Esophagus (tissue), 2 donors: Measurements from ENCODE around the gene FKBP6. TPM values are rescaled to one million over a fixed set of nuclear protein-coding genes. Genes with fewer than 3 reads are reported as not detected.

Experiments
- H3K27ac ChIP-seq, 2 donors: one replicate each; pipeline ENCODE4 v1.5.1; 2013; ENCODE audit warnings: low read depth in 2 of 2, mild to moderate bottlenecking in 2 of 2, inconsistent platforms in 1 of 2, low read length in 1 of 2, moderate library complexity in 1 of 2
- H3K27me3 ChIP-seq, 2 donors: one replicate each; pipeline ENCODE4 v1.6.1; 2013; ENCODE audit warnings: low read length in 2 of 2, control low read depth in 1 of 2, mild to moderate bottlenecking in 1 of 2; ENCODE audit not compliant: insufficient read depth in 2 of 2, control insufficient read depth in 1 of 2
- H3K36me3 ChIP-seq, 2 donors: one replicate each; pipeline ENCODE4 v1.6.1; 2013; ENCODE audit warnings: low read length in 1 of 2; ENCODE audit not compliant: control insufficient read depth in 2 of 2, insufficient read depth in 2 of 2
- H3K4me1 ChIP-seq, 2 donors: one replicate each; pipeline ENCODE4 v1.6.1; 2013; ENCODE audit warnings: low read length in 1 of 2; ENCODE audit not compliant: control insufficient read depth in 2 of 2, insufficient read depth in 2 of 2
- H3K4me3 ChIP-seq, 2 donors: one replicate each; pipeline ENCODE4 v1.5.1; 2013; ENCODE audit warnings: low read length in 2 of 2, mild to moderate bottlenecking in 2 of 2, low read depth in 1 of 2, moderate library complexity in 1 of 2
- H3K9me3 ChIP-seq, 2 donors: one replicate each; pipeline ENCODE4 v1.6.1; 2013; ENCODE audit warnings: mild to moderate bottlenecking in 2 of 2, low read depth in 1 of 2, low read length in 1 of 2, moderate library complexity in 1 of 2; ENCODE audit not compliant: control insufficient read depth in 2 of 2, insufficient read depth in 1 of 2
- WGBS, 2 donors: extraction: QIAGEN DNeasy Blood & Tissue Kit; methylation state at CpG; one replicate each; pipeline ENCODE4 v1.1.7; 2013; 5-methylcytosine and 5-hydroxymethylcytosine counted together
- polyA plus RNA-seq, 2 donors: library from polyadenylated mRNA; stranded (reverse); fragments of 200-250 nt; gene quantifications; one replicate each; pipeline ENCODE4 v1.2.3, GENCODE V29; 2013
- donor health status: healthy with polysubstance abuse.
- donor health status: Bipolar disorder and iron deficiency.

Gene FKBP6
- polyA plus RNA-seq, 2 donors = not detected

DNA sequence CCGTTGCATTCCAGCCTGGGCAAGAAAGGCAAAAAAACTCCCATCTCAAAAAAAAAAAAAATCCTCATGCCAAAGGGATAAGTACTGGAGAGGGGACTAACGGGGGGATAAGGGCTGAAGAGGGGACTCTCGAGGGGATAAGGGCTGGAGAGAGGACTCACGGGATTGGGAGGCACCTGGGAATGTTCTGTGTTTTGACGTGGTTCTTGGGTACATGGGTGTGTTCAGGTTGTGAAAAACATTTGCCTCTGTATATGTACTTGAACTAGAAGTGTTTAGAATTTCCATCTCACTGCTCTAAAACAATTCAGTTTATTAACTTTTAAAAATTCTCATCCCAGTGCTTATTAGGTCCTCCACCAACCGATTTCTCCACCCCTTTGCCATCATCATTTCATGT, 4.5 kb downstream of the FKBP6 start:
- Histone ChIP-seq H3K4me3 (no peak overlapping the region), H3K4me1 (no peaks in the 10 kb centered on the region), H3K36me3 (no peaks in the 10 kb centered on the region), H3K27ac (no peak overlapping the region), H3K9me3 (no peaks in the 10 kb centered on the region), H3K27me3 (no peaks in the 10 kb centered on the region)
- WGBS, 2 donors = 67 to 74% methylated on average over 6 of the region's 6 CpGs

DNA sequence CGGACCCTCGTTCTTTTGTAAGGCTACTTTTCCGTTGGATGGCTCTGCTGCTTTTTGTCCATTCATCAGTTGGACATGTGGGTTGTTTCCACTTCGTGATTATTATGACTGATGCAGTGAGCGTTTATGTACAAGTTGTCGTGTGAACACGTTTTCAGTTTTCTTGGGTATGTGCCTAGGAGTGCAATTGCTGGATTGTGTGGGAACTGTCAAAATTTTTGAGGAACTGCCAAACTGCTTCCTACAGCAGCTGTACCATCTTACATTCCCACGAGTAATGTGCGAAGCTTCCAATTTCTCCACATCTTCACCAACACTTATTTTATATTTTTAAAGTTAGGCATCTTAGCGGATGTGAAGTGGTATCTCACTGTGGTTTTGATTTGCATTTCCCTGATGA, 10.4 kb downstream of the FKBP6 start:
- H3K9me3 ChIP-seq = no peaks in the 10 kb centered on the region
- 51 to 57% methylated on average over 10 of the region's 10 CpGs for WGBS, 2 donors
- no peaks in the 10 kb centered on the region for H3K36me3 ChIP-seq
- no peaks in the 10 kb centered on the region for H3K4me1 ChIP-seq
- H3K27ac ChIP-seq = no peak overlapping the region
- H3K27me3 ChIP-seq = no peaks in the 10 kb centered on the region
- H3K4me3 ChIP-seq = no peak overlapping the region

DNA sequence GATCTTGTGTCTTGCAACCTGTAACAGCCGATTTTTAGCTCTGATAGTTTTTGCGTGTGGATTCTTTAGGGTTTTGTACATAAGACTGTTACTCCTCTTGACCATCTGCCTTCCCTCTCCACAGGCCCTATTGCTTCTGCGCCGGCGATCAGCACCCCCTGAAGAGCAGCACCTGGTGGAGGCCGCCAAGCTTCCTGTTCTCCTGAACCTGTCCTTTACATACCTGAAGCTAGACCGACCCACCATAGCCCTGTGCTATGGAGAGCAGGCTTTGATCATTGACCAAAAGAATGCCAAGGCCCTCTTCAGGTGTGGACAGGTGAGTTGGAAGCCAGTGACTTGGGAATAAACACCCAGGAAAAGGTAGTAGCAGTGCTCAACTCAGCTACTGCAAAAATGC, 12.6 kb downstream of the FKBP6 start:
- no peaks in the 10 kb centered on the region for H3K4me1 ChIP-seq
- no peak overlapping the region for H3K27ac ChIP-seq
- H3K9me3 ChIP-seq = no peaks in the 10 kb centered on the region
- no peak overlapping the region for H3K4me3 ChIP-seq
- WGBS, 2 donors = 81 to 83% methylated on average over 7 of the region's 7 CpGs
- H3K36me3 ChIP-seq = no peaks in the 10 kb centered on the region
- no peaks in the 10 kb centered on the region for H3K27me3 ChIP-seq

DNA sequence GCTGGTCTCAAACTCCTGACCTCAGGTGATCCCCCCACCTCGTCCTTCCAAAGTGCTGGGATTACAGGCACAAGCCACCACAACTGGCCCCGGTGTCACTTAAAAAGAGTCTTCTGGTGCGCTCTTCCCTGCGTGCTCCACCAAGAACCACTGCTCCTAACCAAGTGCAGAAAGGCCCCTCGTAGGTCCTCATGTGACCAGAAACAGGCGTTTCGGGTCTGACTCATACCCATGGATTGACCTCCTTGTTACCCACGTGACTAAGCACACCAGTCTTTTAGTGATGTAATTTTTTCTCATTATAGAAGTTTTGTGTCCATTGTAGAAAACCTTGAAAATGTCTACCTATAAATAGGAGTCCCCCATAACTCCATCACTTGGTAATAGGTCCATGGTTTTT, 13.9 kb downstream of the FKBP6 start:
- H3K4me1 ChIP-seq = no peaks in the 10 kb centered on the region
- no peak overlapping the region for H3K4me3 ChIP-seq
- H3K27ac ChIP-seq = no peak overlapping the region
- H3K27me3 ChIP-seq = no peaks in the 10 kb centered on the region
- WGBS, 2 donors = 58 to 63% methylated on average over 8 of the region's 8 CpGs
- H3K9me3 ChIP-seq = no peaks in the 10 kb centered on the region
- H3K36me3 ChIP-seq = no peaks in the 10 kb centered on the region

DNA sequence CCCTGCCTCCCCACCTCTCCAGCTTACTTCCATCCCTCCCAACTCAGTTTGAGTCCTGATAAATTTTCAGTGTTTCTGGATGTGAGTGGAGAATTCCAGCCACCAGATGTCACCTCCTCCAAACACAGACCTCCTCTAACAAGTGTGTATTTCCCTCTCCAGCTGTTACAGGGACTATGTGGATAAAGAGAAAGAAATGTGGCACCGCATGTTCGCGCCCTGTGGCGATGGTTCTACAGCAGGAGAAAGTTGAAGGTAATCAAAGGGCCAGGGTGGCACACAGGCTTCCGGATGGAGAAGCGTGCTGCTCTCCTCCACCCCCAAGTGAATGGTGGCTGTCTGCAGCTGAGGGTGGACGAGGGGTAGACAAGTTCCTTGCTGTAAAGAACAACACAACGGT, 14.7 kb downstream of the FKBP6 start:
- WGBS, 2 donors = 43% methylated on average over 8 of the region's 8 CpGs
- no peaks in the 10 kb centered on the region for H3K36me3 ChIP-seq
- no peak overlapping the region for H3K4me3 ChIP-seq

DNA sequence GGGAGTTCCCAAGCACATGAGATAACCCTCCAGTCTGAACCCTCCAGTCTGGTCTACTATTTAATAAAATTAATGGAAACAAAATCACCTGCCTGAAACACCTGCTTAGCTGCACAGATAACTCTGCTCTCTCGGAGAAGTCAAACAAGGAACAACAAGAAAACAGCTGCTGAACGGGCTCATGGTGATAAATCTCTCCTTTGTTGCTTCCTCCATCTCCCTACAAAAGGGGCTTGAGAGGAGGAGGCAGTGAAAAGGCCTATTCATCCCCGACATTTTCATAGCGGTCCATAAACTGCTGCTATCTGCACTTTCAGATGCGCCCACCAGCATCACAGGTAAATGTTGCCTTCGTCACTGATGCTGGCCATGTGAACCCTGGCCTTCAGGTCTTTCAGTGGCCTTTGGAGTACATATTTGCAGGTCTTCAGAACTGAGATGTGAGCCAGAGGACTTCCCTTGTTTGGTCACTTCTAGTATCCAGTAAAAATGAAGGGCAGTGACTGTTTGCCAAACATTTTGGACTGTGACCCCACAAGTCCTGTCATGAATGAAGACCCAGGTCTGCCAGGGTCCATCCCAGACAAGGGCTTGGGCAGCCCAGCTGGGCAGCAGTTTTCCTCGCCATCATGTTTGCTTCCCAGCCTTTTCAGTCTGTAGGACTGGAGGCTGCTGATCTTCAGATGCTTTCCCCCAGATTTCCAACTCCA, 15.9 kb downstream of the FKBP6 start:
- no peak overlapping the region for H3K4me3 ChIP-seq
- no peaks in the 10 kb centered on the region for H3K4me1 ChIP-seq
- H3K27ac ChIP-seq = no peak overlapping the region
- H3K27me3 ChIP-seq = no peaks in the 10 kb centered on the region
- no peaks in the 10 kb centered on the region for H3K36me3 ChIP-seq
- WGBS, 2 donors = 74 to 82% methylated on average over 7 of the region's 7 CpGs
- no peaks in the 10 kb centered on the region for H3K9me3 ChIP-seq

More for the DNA sequence above, 14.7 kb downstream of the FKBP6 start:
- Histone ChIP-seq H3K27ac (no peak overlapping the region), H3K9me3 (no peaks in the 10 kb centered on the region), H3K27me3 (no peaks in the 10 kb centered on the region), H3K4me1 (no peaks in the 10 kb centered on the region)

DNA sequence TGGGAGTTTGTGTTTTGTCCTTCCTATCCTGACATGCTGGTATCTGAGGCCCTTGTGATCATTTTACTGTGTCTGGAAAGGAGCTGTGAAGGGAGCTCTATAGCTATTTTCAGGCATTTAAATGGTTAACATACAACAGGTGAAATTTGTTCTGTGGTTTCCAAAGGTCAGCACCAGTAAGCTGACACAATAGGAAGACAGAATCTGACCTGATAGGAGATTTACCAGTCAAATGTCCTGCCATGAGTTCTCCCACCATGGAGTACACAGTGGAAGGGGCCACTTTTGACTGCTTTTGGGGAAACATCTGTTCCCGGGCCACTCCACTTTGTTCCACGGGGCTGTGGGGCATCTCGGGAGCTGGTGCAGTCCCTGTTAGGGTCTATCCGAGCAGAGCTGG, 17.6 kb downstream of the FKBP6 start:
- Histone ChIP-seq H3K27me3 (no peaks in the 10 kb centered on the region), H3K36me3 (no peaks in the 10 kb centered on the region), H3K4me3 (no peak overlapping the region), H3K4me1 (no peaks in the 10 kb centered on the region), H3K9me3 (no peaks in the 10 kb centered on the region), H3K27ac (no peak overlapping the region)
- WGBS, 2 donors = 51 to 60% methylated on average over 4 of the region's 4 CpGs

DNA sequence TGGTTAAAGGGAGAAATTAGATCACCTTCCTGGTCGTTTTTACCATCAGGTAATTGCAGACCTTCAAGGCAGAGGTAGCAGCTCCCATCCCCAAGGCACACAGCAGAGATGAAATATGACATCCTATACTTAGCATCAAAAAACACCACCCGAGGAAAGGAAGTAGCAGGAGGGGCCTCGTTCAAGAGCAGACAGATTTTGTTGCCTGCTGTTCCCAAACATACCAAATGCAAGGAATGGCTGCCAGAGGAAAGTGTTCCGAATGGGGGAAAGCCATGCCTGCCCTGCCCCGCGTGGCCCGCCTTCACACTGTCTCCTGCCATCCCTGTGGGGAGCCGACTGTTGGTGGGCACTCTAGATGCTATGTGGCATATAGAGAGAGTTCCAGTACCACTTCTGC, 18.0 kb downstream of the FKBP6 start:
- Histone ChIP-seq H3K4me1 (no peaks in the 10 kb centered on the region), H3K9me3 (no peaks in the 10 kb centered on the region), H3K36me3 (no peaks in the 10 kb centered on the region), H3K27me3 (no peaks in the 10 kb centered on the region), H3K4me3 (no peak overlapping the region), H3K27ac (no peak overlapping the region)
- WGBS, 2 donors = 58 to 63% methylated on average over 8 of the region's 8 CpGs

DNA sequence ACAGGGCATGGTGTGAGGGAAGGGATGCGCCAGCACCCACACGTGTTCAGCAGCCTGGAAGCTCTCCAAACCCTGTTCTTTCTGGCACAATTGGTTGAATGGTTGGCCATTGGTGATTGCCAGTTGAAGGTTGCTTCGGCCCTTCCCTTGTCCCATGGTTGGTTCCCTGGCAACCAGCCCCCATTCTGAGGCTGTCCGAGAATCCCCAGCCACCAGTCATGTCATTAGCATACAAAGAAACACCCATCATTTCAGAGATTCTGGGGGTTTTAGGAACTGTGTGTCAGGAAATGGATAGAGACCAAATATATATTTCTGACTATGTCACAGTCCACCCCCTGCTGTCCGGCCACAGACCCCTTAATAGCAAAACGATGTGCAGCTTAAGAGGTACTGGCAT, 21.8 kb downstream of the FKBP6 start:
- Histone ChIP-seq H3K27ac (no peak overlapping the region), H3K36me3 (no peaks in the 10 kb centered on the region), H3K27me3 (no peaks in the 10 kb centered on the region), H3K4me1 (no peaks in the 10 kb centered on the region), H3K9me3 (peaks cover 0 to 7% of the 10 kb centered on the region in 2 donors), H3K4me3 (no peak overlapping the region)
- 77 to 82% methylated on average over 6 of the region's 6 CpGs for WGBS, 2 donors

DNA sequence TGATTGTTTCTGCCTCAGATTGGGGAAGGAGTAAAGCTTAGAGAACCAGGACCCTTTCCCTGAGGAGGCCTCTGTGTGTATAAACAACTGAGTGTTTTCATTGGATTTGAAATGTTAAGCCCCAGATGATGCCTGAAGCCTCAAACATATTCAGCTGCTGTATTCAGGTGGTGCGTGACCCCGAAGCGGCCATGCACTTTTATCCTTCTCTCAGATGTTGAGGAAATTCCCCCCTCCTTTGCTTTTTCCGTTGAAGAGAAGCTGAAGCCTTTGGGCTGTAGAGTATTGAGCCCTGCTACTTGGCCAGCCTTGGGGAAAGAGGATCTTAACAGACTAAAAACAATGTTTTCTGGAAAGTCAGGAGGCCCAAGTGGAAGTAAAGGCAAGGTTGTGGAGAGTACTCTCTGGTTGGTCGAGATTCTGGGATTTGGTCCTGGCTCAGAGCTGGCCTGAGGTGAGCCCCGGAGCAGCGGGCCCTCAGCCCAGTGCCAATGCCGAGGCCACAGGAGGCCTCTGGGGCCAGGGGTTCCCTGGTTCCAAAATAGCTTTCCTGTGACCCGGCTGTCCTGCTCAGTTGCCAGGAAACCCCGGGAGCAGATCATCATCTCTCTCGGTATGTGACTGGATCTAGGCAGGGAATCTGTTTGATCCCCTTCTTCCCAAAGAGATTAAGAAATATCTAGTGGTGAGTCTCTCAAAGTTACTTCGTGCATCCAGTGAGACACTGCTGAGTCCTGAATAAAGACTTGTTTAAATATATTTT, 22.5 kb downstream of the FKBP6 start:
- Histone ChIP-seq H3K4me3 (no peak overlapping the region), H3K27ac (no peak overlapping the region), H3K9me3 (peaks cover 0 to 7% of the 10 kb centered on the region in 2 donors), H3K36me3 (no peaks in the 10 kb centered on the region), H3K27me3 (no peaks in the 10 kb centered on the region), H3K4me1 (no peaks in the 10 kb centered on the region)
- 64 to 71% methylated on average over 12 of the region's 12 CpGs for WGBS, 2 donors
